ENCODE measurements around the gene KIF18B.

The KIF18B gene

GRCh38 chr17:44941712-44942331, 5.8 kb downstream of the KIF18B start:
- DNase-seq, result peak in 2 of 10 donors; percentile 21 to 61
- intact Hi-C loops (cut with DNase I), result no loop called here

- DNase-seq, result no peak
Observed at GRCh38 chr17:44940768-44941167, 6.8 kb downstream of the KIF18B start.

GRCh38 chr17:44940317-44940716, 7.3 kb downstream of the KIF18B start:
- no peak for DNase-seq
- intact Hi-C loops (cut with DNase I), result no loop called here

More at GRCh38 chr17:44940768-44941167, 6.8 kb downstream of the KIF18B start:
- intact Hi-C loops (cut with DNase I), result no loop called here

GRCh38 chr17:44935116-44935515, 12.5 kb downstream of the KIF18B start:
- DNase-seq, result peak in 3 of 10 donors; percentile 7 to 65 (median 57)
- intact Hi-C loops (cut with DNase I), result no loop called here

GRCh38 chr17:44934745-44935105, 12.8 kb downstream of the KIF18B start:
- intact Hi-C loops (cut with DNase I), result no loop called here

GRCh38 chr17:44933824-44934744, 13.5 kb downstream of the KIF18B start:
- intact Hi-C loops (cut with DNase I), result no loop called here
- DNase-seq, result peak in 3 of 10 donors; percentile 4 to 67 (median 58)

More at GRCh38 chr17:44934745-44935105, 12.8 kb downstream of the KIF18B start:
- peak in 1 of 10 donors; percentile 55 for DNase-seq

GRCh38 chr17:44932787-44933097, 14.8 kb downstream of the KIF18B start:
- peak in 1 of 10 donors; percentile 29 for DNase-seq
- intact Hi-C loops (cut with DNase I), result no loop called here

- DNase-seq, result peak in 3 of 10 donors; percentile 8 to 54 (median 37)
- intact Hi-C loops (cut with DNase I), result no loop called here
Observed at GRCh38 chr17:44932096-44932786, 15.3 kb downstream of the KIF18B start.

- intact Hi-C loops (cut with DNase I), result no loop called here
- peak in 3 of 10 donors; percentile 2 to 45 (median 27) for DNase-seq
Observed at GRCh38 chr17:44931376-44931775, 16.2 kb downstream of the KIF18B start.

- DNase-seq, result peak in 3 of 10 donors; percentile 9 to 73 (median 29)
- intact Hi-C loops (cut with DNase I), result no loop called here
Observed at GRCh38 chr17:44930667-44931066, 16.9 kb downstream of the KIF18B start.

- DNase-seq, result peak in 3 of 10 donors; percentile 10 to 43 (median 29)
- intact Hi-C loops (cut with DNase I), result no loop called here
Observed at GRCh38 chr17:44928950-44929720, 18.4 kb downstream of the KIF18B start.

GRCh38 chr17:44928136-44928535, 19.4 kb downstream of the KIF18B start:
- peak in 2 of 10 donors; percentile 50 to 76 for DNase-seq

GRCh38 chr17:44927696-44928095, 19.9 kb downstream of the KIF18B start:
- peak in 3 of 10 donors; percentile 0 to 66 (median 19) for DNase-seq
- intact Hi-C loops (cut with DNase I), result no loop called here

More at GRCh38 chr17:44928136-44928535, 19.4 kb downstream of the KIF18B start:
- intact Hi-C loops (cut with DNase I), result no loop called here

GRCh38 chr17:44926821-44927525, 20.6 kb downstream of the KIF18B start:
- DNase-seq, result peak in 3 of 10 donors; percentile 11 to 42 (median 38)

GRCh38 chr17:44925731-44926697, 21.6 kb downstream of the KIF18B start:
- peak in 3 of 10 donors; percentile 2 to 67 (median 31) for DNase-seq
- intact Hi-C loops (cut with DNase I), result no loop called here

More at GRCh38 chr17:44926821-44927525, 20.6 kb downstream of the KIF18B start:
- intact Hi-C loops (cut with DNase I), result no loop called here

- intact Hi-C loops (cut with DNase I), result loop anchor here (5.0 kb wide), 1 partner anchor 173 kb away; no protein-coding TSS in a partner anchor
- peak in 4 of 10 donors; percentile 5 to 44 (median 18) for DNase-seq
Observed at GRCh38 chr17:44924107-44924544, 23.4 kb downstream of the KIF18B start.

- intact Hi-C loops (cut with DNase I), result loop anchor here (5.0 kb wide), 1 partner anchor 174 kb away; no protein-coding TSS in a partner anchor
- peak in 4 of 10 donors; percentile 12 to 77 (median 42) for DNase-seq
Observed at GRCh38 chr17:44922746-44923470, 24.7 kb downstream of the KIF18B start.
